Heart left ventricle (tissue), 16 donors: ENCODE data around the gene DMBX1. TPM values are rescaled to one million over a fixed set of nuclear protein-coding genes. Genes with fewer than 3 reads are reported as not detected.

ENCODE experiments used
- ATAC-seq, 4 donors: fragments of 200-7000 bp; cut with Tn5 transposase; one replicate each; pipeline ENCODE4 v1.9.1; 2020 to 2022; ENCODE audit warnings: moderate library complexity in 4 of 4, mild to moderate bottlenecking in 3 of 4, moderate number of reproducible peaks in 1 of 4
- DNase-seq, 5 donors: peaks; one replicate each; pipeline ENCODE4 v3.0.0-alpha.2; 2020
- H3K27ac ChIP-seq, 12 donors: fragments of 200-600 bp; sonication (generic) in 4 of 12; one replicate each; pipeline versions ENCODE4 v1.5.0 to v1.8.0; 2016 to 2022; ENCODE audit warnings: mild to moderate bottlenecking in 2 of 12
- H3K27me3 ChIP-seq, 9 donors: fragments of 200-600 bp; sonication (generic) in 2 of 9; one replicate each; pipeline versions ENCODE4 v1.5.1 to v1.8.0; 2016 to 2022; ENCODE audit warnings: mild to moderate bottlenecking in 3 of 9
- H3K36me3 ChIP-seq, 9 donors: fragments of 200-600 bp; sonication (generic) in 2 of 9; one replicate each; pipeline versions ENCODE4 v1.5.0 to v1.8.0; 2018 to 2022; ENCODE audit warnings: mild to moderate bottlenecking in 2 of 9
- H3K4me1 ChIP-seq, 12 donors: fragments of 200-600 bp; sonication (generic) in 4 of 12; one replicate each; pipeline versions ENCODE4 v1.5.0 to v1.8.0; 2016 to 2022; ENCODE audit warnings: mild to moderate bottlenecking in 3 of 12
- H3K4me3 ChIP-seq, 12 donors: fragments of 200-600 bp; sonication (generic) in 4 of 12; one replicate each; pipeline versions ENCODE4 v1.5.0 to v1.8.0; 2017 to 2022; ENCODE audit warnings: mild to moderate bottlenecking in 9 of 12, moderate library complexity in 4 of 12
- H3K9me3 ChIP-seq, 12 donors: fragments of 200-600 bp; sonication (generic) in 4 of 12; one replicate each; pipeline versions ENCODE4 v1.5.0 to v1.8.0; 2016 to 2022; ENCODE audit warnings: mild to moderate bottlenecking in 1 of 12
- CTCF ChIP-seq, 12 donors: fragments of 200-600 bp; sonication (generic) in 4 of 12; IDR thresholded peaks; one replicate each; pipeline versions ENCODE4 v1.5.0 to v1.8.0; 2018 to 2022; ENCODE audit warnings: antibody characterized with exemption in 12 of 12, mild to moderate bottlenecking in 5 of 12
- POLR2A ChIP-seq, 2 donors: fragments of 450-650 bp; IDR thresholded peaks; one replicate each; pipeline ENCODE4 v1.6.1; 2017; ENCODE audit warnings: antibody characterized with exemption in 2 of 2, mild to moderate bottlenecking in 2 of 2, moderate library complexity in 2 of 2
- WGBS, 4 donors: extraction: QIAGEN DNeasy Blood & Tissue Kit in 2 of 4; methylation state at CpG; one replicate each; pipeline versions ENCODE4 v1.1.5 to v1.1.7; 2013 to 2018; 5-methylcytosine and 5-hydroxymethylcytosine counted together
- intact Hi-C, 10 donors: fragments of 100-400 bp; cut with DNase I; formaldehyde crosslinking; loops; one replicate each; pipeline versions ENCODE4 v1.11.1 to v1.14.2; 2022
- polyA plus RNA-seq, 2 donors: library from polyadenylated mRNA; stranded (reverse); fragments of 200-250 nt; gene quantifications; one replicate each; pipeline ENCODE4 v1.2.3, GENCODE V29; 2013
- total RNA-seq, 9 donors: library from RNA; depleted of rRNA in 2 of 9; stranded (reverse); fragments of >200 nt in 2 of 9; fragmentation: NEBNext Ultra II Directional in 3 of 9; extraction: Animal tissue kit (Norgen Biotek cat#: 25700) in 3 of 9; gene quantifications; one replicate each; pipeline versions ENCODE4 v1.1.0 to v1.2.4, GENCODE V29; 2016 to 2023
- donor health status: ischemic (EF 13 %, LVEDD 7.1; RV severe dilation, severe dysfunction).
- donor health status: healthy with polysubstance abuse.
- donor health status: DM: no; HTN: yes; CAD: no.
- donor health status: DM: no; HTN: no; CAD: no.
- donor health status: ischemic (EF 25% LVEDD 6.9; RV normal size, moderate dysfunction).
- donor health status: ischemic (EF 25% LVEDD 5.7; RV mildly dilated, moderate dysfunction).
- donor health status: healthy.
- donor health status: DM: yes; HTN: yes; CAD: no.
- donor health status: ischemic (EF 35%, LVEDD 5.7; RV mildly dilated, moderate dysfunction).
- donor health status: nonischemic (EF 11% LVEDD 7.7; RV severe dilation, severe dysfunction).
- donor health status: DM: yes; HTN: yes; CAD: no.
- donor health status: PGD.
- donor health status: ischemic (EF 29% LVEDD 5.4; RV normal size, mild dysfunction).
- donor health status: nonischemic (EF 23%, LVEDD 6.1; RV moderate dilation, normal function).

Gene DMBX1
- total and polyA plus RNA-seq, 11 donors, result not detected

DNA sequence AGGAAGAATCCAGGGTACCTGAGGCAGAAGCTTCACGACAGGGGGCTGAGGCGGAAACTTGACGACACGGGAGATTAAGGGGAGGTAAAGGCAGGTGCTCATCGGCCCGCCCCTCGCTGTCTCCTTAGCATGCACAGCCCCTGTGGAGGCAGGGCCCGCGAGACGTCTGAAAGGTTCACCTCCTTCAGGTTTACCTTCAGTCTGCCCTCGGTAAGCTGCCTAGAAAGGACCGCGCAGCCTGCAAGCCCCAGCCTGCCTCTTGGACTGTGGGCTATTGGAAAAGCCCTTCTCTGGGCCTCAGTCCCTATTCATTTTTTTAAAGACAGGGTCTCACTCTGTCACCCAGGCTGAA lies 33.3 kb downstream of the DMBX1 start:
- DNase-seq (peak in 1 of 5 donors; percentile 35), ATAC-seq (no peak)
- H3K4me1 ChIP-seq, result peaks cover 0 to 16% (median 1%) of the 10 kb centered on the region in 12 donors
- intact Hi-C loops, result loop anchor here in 1 of 10 donors (10.0 kb wide), 1 partner anchor 48 kb away; no protein-coding TSS in a partner anchor
- peaks cover 9 to 53% (median 17%) of the 10 kb centered on the region in 9 donors for H3K27me3 ChIP-seq
- 65 to 72% (median 67%) methylated on average over 13 of the region's 13 CpGs for WGBS, 4 donors
- TF ChIP-seq CTCF (IDR thresholded peaks at IDR 0.05) (no peak), POLR2A (IDR thresholded peaks at IDR 0.05) (no peak)
- H3K9me3 ChIP-seq, result no peaks in the 10 kb centered on the region
- H3K36me3 ChIP-seq, result no peaks in the 10 kb centered on the region
- no peak overlapping the region for H3K4me3 ChIP-seq
- no peak overlapping the region for H3K27ac ChIP-seq

DNA sequence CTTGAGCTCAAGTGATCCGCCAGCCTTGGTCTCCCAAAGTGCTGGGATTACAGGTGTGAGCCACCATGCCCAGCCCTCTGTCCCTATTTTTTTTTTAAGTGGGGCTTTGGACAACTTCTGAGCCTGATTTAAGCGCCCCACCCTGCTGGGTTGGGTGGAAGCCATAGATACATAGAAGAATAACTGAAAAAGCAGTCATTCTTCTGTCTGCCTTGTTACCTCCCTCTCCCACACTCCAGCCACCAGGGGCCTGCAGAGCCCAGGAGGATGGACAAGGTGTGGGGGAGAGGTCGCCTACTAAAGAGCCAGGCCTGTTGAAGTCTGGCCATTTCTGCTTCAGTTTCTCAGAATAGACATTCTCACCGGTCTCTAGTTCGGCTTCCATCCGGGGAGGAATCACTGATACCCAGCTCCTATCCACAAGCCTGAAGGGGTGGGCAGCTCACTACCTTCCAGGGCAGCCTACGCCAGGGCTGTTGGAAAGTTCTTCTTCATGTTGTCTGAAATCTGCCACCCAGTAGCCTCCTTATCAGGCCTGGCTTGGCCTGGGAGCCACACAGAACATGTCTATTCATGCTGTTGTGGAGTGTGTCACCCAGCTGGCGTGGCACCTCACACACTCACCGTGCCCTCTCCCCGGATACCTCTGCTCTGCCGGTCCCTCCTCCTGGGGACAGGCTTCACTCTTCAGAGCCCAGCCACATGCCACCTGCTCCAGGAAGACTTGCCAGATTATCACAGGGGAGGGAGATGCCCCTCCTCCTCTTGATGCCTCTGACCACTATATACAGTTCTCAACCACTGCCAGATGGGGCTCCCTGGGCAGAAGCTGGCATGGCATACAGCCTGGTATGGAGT lies 34.1 kb downstream of the DMBX1 start:
- intact Hi-C loops, result loop anchor here in 1 of 10 donors (10.0 kb wide), 1 partner anchor 49 kb away; no protein-coding TSS in a partner anchor
- no peak overlapping the region for H3K4me3 ChIP-seq
- H3K27ac ChIP-seq, result no peak overlapping the region
- H3K9me3 ChIP-seq, result no peaks in the 10 kb centered on the region
- H3K27me3 ChIP-seq, result peaks cover 1 to 49% (median 15%) of the 10 kb centered on the region in 9 donors
- H3K36me3 ChIP-seq, result no peaks in the 10 kb centered on the region
- no peak for TF ChIP-seq CTCF (IDR thresholded peaks at IDR 0.05)
- TF ChIP-seq POLR2A (IDR thresholded peaks at IDR 0.05), result no peak
- 79 to 95% (median 87%) methylated on average over 7 to 11 of the region's 11 CpGs for WGBS, 4 donors
- DNase-seq (peak in 1 of 5 donors; percentile 60), ATAC-seq (peak in 1 of 4 donors; percentile 14)
- peaks cover 0 to 16% (median 1%) of the 10 kb centered on the region in 12 donors for H3K4me1 ChIP-seq

- H3K9me3 ChIP-seq, result no peaks in the 10 kb centered on the region
- WGBS, 4 donors, result 70 to 76% (median 73%) methylated on average over 5 of the region's 5 CpGs
- no peak overlapping the region for H3K4me3 ChIP-seq
- DNase-seq, result peak in 1 of 5 donors; percentile 16
- TF ChIP-seq POLR2A (IDR thresholded peaks at IDR 0.05) (no peak), CTCF (IDR thresholded peaks at IDR 0.05) (no peak)
- H3K4me1 ChIP-seq, result peaks cover 0 to 16% (median 1%) of the 10 kb centered on the region in 12 donors
- H3K27me3 ChIP-seq, result peaks cover 0 to 44% (median 14%) of the 10 kb centered on the region in 9 donors
- intact Hi-C loops, result loop anchor here in 4 of 10 donors (5.0 to 10.0 kb wide), 2 partner anchors 48 to 50 kb away; no protein-coding TSS in a partner anchor
- no peak overlapping the region for H3K27ac ChIP-seq
- ATAC-seq, result no peak
- no peaks in the 10 kb centered on the region for H3K36me3 ChIP-seq
Measured at GRCh38 chr1:46524843-46525242, 35.2 kb downstream of the DMBX1 start.

DNA sequence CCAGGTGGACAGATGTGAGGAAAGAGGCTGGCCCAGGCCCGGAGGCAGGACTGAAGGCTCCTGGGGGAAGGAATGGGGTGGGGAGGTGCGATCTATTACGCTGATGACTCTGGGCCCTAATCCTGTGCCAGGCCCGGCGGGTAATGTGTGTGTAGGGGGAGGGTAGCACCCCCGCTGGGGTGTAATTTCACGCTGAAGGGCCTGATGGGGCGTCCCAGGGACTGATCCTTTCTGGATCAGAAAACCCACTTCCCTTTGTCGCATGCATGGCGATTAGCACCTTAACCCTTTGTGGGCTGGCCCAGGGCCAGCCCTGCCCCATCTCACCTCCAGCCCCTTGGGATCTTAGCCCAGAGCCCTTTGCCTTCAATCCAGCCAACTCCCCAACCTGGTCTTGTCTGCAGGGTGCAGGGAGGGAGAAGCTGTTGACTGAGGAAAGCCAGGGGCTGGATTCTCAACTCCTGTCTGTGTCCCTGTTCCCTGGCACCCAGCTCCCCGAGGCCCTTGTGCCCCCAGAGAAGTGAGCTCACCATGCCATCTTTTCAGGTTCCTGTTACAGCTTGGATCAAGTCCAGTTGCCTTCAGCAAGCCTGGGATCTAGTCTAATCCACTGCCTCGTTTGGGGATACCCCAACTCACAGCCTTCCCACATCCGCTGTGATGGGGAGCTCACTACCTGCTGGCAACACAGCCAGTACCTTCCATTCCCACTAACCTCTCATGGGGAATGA lies 35.8 kb downstream of the DMBX1 start:
- intact Hi-C loops, result loop anchor here in 4 of 10 donors (5.0 to 10.0 kb wide), 2 partner anchors 48 to 51 kb away; no protein-coding TSS in a partner anchor
- Histone ChIP-seq H3K27me3 (peaks cover 0 to 50% (median 17%) of the 10 kb centered on the region in 9 donors), H3K4me3 (no peak overlapping the region), H3K36me3 (no peaks in the 10 kb centered on the region), H3K4me1 (peaks cover 0 to 16% (median 1%) of the 10 kb centered on the region in 12 donors), H3K27ac (no peak overlapping the region), H3K9me3 (no peaks in the 10 kb centered on the region)
- 56 to 69% (median 60%) methylated on average over 13 of the region's 13 CpGs for WGBS, 4 donors
- ATAC-seq (no peak), DNase-seq (peak in 1 of 5 donors; percentile 49)
- no peak for TF ChIP-seq CTCF (IDR thresholded peaks at IDR 0.05)
- no peak for TF ChIP-seq POLR2A (IDR thresholded peaks at IDR 0.05)
